Measurements from ENCODE around the gene ZBTB17.

GRCh38 chr1:15951341-15952153 is 24.4 kb downstream of the ZBTB17 start:
- TF ChIP-seq CTCF (IDR thresholded peaks at IDR 0.05) (no peak), PHF8 (IDR thresholded peaks at IDR 0.05; ENCODE audit: borderline replicate concordance, low read depth) (no peak), ELK1 (IDR thresholded peaks at IDR 0.05; ENCODE audit: low read depth, low read length) (no peak), POLR2A (IDR thresholded peaks at IDR 0.05; ENCODE audit: low read length) (no peak), RFX5 (IDR thresholded peaks at IDR 0.05) (no peak), RNF2 (IDR thresholded peaks at IDR 0.05; ENCODE audit: borderline replicate concordance, low read depth) (no peak)
